ENCODE measurements around the gene EVPLL. TPM values are rescaled to one million over a fixed set of nuclear protein-coding genes. Genes with fewer than 3 reads are reported as not detected.
"Not testable (repeated sequence)": the region's sequence is repeated elsewhere in the genome, so short reads cannot be mapped to it uniquely, and the experiment has no call there.

EVPLL gene
- total RNA-seq, 5 donors from 2014 or later (not counting 1 experiment from before 2014, with no cell fraction given): not detected

DNA sequence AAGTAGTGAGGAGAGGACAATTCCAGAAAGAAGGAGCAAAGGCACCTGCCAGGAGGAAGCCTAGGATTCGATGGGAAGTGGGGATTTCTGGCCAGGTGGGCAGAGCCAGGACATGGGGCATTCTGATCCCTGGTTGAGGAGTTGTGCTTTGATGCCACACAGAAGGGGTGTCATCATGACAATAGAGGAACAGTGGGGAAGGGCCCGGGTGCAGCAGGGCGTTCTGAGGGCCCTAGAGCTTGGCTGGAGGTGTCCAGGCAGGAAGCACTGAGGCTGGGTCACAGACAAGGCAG is 4.3 kb downstream of the EVPLL start:
- H3K27ac ChIP-seq (ENCODE audit: low read length): no peak overlapping the region
- 86% methylated on average over 3 of the region's 3 CpGs for WGBS (ENCODE audit: insufficient coverage)
- ATAC-seq (replicated peaks in 1 of 4) (no peak), DNase-seq (no peak)
- H3K36me3 ChIP-seq (ENCODE audit: control insufficient read depth in 2 of 2, extremely low read depth in 1 of 2, insufficient read depth in 1 of 2, low read length in 1 of 2): no peaks in the 10 kb centered on the region
- H3K9me3 ChIP-seq: no peaks in the 10 kb centered on the region
- no peak overlapping the region for H3K4me3 ChIP-seq (ENCODE audit: control insufficient read depth in 1 of 2, extremely low read depth in 1 of 2, low read length in 1 of 2)
- H3K4me3 Mint-ChIP-seq: peak overlapping the region in 2 of 3 donors; percentile 31 to 61
- H3K4me1 Mint-ChIP-seq: peaks cover 2 to 11% (median 7%) of the 10 kb centered on the region in 3 donors
- no peaks in the 10 kb centered on the region for H3K9me3 Mint-ChIP-seq
- no peaks in the 10 kb centered on the region for H3K36me3 Mint-ChIP-seq
- H3K27me3 ChIP-seq (replicated peaks in 1 of 2; ENCODE audit: control insufficient read depth in 2 of 2, extremely low read depth in 1 of 2, insufficient read depth in 2 of 2, low read length in 1 of 2): peaks cover 0 to 34% of the 10 kb centered on the region in 2 experiments
- H3K27ac Mint-ChIP-seq: no peak overlapping the region
- POLR2A ChIA-PET: no interaction called here
- CTCF ChIA-PET: no interaction called here
- peaks cover 0 to 16% of the 10 kb centered on the region in 2 experiments for H3K4me1 ChIP-seq (ENCODE audit: control insufficient read depth in 1 of 2, extremely low read depth in 1 of 2, insufficient read depth in 2 of 2, low read length in 2 of 2)
- H3K27me3 Mint-ChIP-seq: peaks cover 5 to 11% of the 10 kb centered on the region in 2 donors

DNA sequence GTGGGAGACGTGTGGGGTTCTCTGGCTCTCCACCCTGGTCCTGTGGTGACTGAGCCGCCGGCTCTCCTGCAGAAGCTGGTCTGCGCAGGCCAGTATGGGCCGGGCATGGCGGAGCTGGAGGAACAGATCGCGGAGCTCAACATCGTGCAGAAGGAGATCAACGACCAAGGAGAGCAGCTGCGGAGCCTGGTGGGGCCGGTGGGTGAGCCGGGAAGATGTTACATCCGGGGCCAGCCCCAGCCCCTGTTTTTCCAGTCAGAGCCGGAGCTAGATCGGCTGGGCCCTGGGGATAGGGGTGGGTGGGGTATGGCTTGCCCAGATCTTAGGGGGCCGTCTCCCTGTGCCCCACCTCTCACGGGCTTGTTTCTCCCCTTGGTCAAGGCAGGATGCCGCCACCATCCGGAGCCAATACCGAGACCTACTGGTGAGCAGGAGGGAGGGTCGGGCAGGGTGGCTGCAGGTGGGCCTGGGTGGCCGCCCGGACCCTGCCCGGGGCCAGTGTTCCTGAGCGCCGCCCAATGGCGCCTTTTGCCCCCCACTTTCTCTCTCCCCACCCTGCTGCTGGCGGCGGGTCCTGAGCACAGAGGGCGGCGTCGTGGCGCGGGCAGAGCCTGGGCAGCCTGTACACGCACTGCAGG is 5.0 kb downstream of the EVPLL start:
- Mint-ChIP-seq H3K4me1 (peaks cover 2 to 9% (median 7%) of the 10 kb centered on the region in 3 donors), H3K27me3 (peaks cover 5 to 11% of the 10 kb centered on the region in 2 donors), H3K9me3 (no peaks in the 10 kb centered on the region), H3K4me3 (peak overlapping the region in 1 of 3 donors; percentile 61), H3K36me3 (no peaks in the 10 kb centered on the region), H3K27ac (peak overlapping the region in 1 of 2 donors; percentile 8)
- no peak overlapping the region for H3K27ac ChIP-seq (ENCODE audit: low read length)
- DNase-seq (no peak), ATAC-seq (replicated peaks in 1 of 4) (peak in 1 of 4 experiments; percentile 26)
- no peaks in the 10 kb centered on the region for H3K36me3 ChIP-seq (ENCODE audit: control insufficient read depth in 2 of 2, extremely low read depth in 1 of 2, insufficient read depth in 1 of 2, low read length in 1 of 2)
- no peaks in the 10 kb centered on the region for H3K9me3 ChIP-seq
- peaks cover 0 to 12% of the 10 kb centered on the region in 2 experiments for H3K4me1 ChIP-seq (ENCODE audit: control insufficient read depth in 1 of 2, extremely low read depth in 1 of 2, insufficient read depth in 2 of 2, low read length in 2 of 2)
- peaks cover 0 to 34% of the 10 kb centered on the region in 2 experiments for H3K27me3 ChIP-seq (replicated peaks in 1 of 2; ENCODE audit: control insufficient read depth in 2 of 2, extremely low read depth in 1 of 2, insufficient read depth in 2 of 2, low read length in 1 of 2)
- 69% methylated on average over 33 of the region's 36 CpGs for WGBS (ENCODE audit: insufficient coverage)
- ChIA-PET CTCF (no interaction called here), POLR2A (no interaction called here)
- H3K4me3 ChIP-seq (ENCODE audit: control insufficient read depth in 1 of 2, extremely low read depth in 1 of 2, low read length in 1 of 2): no peak overlapping the region

DNA sequence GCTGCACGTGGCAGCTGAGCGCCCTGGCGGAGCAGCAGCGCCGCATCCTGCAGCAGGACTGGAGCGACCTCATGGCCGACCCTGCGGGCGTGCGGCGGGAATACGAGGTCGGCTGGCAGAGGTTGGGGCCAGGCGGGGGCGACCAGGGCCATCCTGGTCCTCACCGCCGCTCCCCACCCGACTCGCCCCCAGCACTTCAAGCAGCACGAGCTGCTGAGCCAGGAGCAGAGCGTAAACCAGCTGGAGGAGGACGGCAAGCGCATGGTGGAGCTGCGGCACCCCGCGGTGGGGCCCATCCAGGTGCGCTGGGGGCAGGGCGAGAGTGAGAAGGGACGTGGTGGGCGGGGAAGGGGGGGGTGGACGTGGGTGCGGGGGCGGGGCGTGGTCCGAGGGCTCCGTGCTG is 5.5 kb downstream of the EVPLL start:
- H3K27ac Mint-ChIP-seq; H3K4me3 ChIP-seq (ENCODE audit: control insufficient read depth in 1 of 2, extremely low read depth in 1 of 2, low read length in 1 of 2); H3K4me1 Mint-ChIP-seq; CTCF ChIA-PET; H3K27ac ChIP-seq (ENCODE audit: low read length); POLR2A ChIA-PET; H3K36me3 ChIP-seq (ENCODE audit: control insufficient read depth in 2 of 2, extremely low read depth in 1 of 2, insufficient read depth in 1 of 2, low read length in 1 of 2); H3K36me3 Mint-ChIP-seq; H3K9me3 ChIP-seq; H3K9me3 Mint-ChIP-seq; H3K4me1 ChIP-seq (ENCODE audit: control insufficient read depth in 1 of 2, extremely low read depth in 1 of 2, insufficient read depth in 2 of 2, low read length in 2 of 2): not testable (repeated sequence)
- peak in 15 of 35 experiments; percentile 6 to 41 (median 18) for DNase-seq
- peaks cover 0 to 34% of the 10 kb centered on the region in 2 experiments for H3K27me3 ChIP-seq (replicated peaks in 1 of 2; ENCODE audit: control insufficient read depth in 2 of 2, extremely low read depth in 1 of 2, insufficient read depth in 2 of 2, low read length in 1 of 2)
- Mint-ChIP-seq H3K27me3 (peaks cover 5 to 11% of the 10 kb centered on the region in 2 donors), H3K4me3 (peak overlapping the region in 1 of 3 donors; percentile 61)
- ATAC-seq (replicated peaks in 1 of 4): peak; percentile 52 to 89 (median 68)
- 26% methylated on average over 20 of the region's 36 CpGs for WGBS (ENCODE audit: insufficient coverage)

DNA sequence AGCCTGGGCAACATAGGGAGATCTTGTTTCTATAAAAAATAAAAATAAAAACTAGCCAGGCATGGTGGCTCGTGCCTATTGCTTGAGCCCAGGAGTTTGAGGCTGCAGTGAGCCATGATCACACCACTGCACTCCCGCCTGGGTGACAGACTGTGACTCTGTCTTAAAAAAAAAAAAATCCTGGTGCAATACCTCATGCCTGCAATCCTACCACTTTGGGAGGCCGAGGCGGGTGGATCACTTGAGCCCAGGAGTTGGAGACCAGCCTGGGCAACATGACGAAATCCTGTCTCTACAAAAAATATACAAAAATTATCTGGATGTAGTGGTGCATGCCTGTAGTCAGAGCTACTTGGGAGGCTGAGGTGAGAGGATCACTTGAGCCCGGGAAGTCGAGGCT is 6.7 kb downstream of the EVPLL start:
- ATAC-seq (replicated peaks in 1 of 4); POLR2A ChIA-PET; H3K9me3 Mint-ChIP-seq; H3K4me1 Mint-ChIP-seq; H3K4me3 ChIP-seq (ENCODE audit: control insufficient read depth in 1 of 2, extremely low read depth in 1 of 2, low read length in 1 of 2); H3K36me3 ChIP-seq (ENCODE audit: control insufficient read depth in 2 of 2, extremely low read depth in 1 of 2, insufficient read depth in 1 of 2, low read length in 1 of 2); H3K4me1 ChIP-seq (ENCODE audit: control insufficient read depth in 1 of 2, extremely low read depth in 1 of 2, insufficient read depth in 2 of 2, low read length in 2 of 2); DNase-seq; H3K27ac ChIP-seq (ENCODE audit: low read length); CTCF ChIA-PET; H3K27ac Mint-ChIP-seq; H3K4me3 Mint-ChIP-seq; H3K9me3 ChIP-seq; H3K36me3 Mint-ChIP-seq: not testable (repeated sequence)
- no CpG with 5 or more reads among the region's 7 CpGs for WGBS (ENCODE audit: insufficient coverage)
- H3K27me3 Mint-ChIP-seq: peaks cover 5 to 11% of the 10 kb centered on the region in 2 donors
- H3K27me3 ChIP-seq (replicated peaks in 1 of 2; ENCODE audit: control insufficient read depth in 2 of 2, extremely low read depth in 1 of 2, insufficient read depth in 2 of 2, low read length in 1 of 2): peaks cover 0 to 32% of the 10 kb centered on the region in 2 experiments

DNA sequence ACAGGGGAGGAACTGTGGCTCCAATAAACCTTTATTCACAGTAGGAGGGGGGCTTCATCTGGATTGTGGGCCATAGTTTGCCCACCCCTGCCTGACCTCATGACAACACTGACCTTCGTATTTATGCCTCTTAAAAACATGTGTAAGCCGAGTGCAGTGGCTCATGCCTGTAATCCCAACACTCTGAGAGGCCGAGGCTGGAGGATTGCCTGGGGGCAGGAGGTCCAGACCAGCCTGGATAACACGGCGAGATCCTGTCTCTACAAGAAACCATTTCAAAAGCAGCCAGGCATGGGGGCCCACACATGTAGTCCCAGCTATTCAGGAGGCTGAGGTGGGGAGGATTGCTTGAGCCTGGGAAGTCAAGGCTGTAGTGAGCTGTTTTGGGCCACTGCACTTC is 10.0 kb downstream of the EVPLL start:
- H3K4me3 ChIP-seq (ENCODE audit: control insufficient read depth in 1 of 2, extremely low read depth in 1 of 2, low read length in 1 of 2); H3K27me3 ChIP-seq (replicated peaks in 1 of 2; ENCODE audit: control insufficient read depth in 2 of 2, extremely low read depth in 1 of 2, insufficient read depth in 2 of 2, low read length in 1 of 2); H3K4me3 Mint-ChIP-seq; ATAC-seq (replicated peaks in 1 of 4); H3K4me1 ChIP-seq (ENCODE audit: control insufficient read depth in 1 of 2, extremely low read depth in 1 of 2, insufficient read depth in 2 of 2, low read length in 2 of 2); H3K4me1 Mint-ChIP-seq; H3K27ac Mint-ChIP-seq; H3K9me3 Mint-ChIP-seq; DNase-seq; H3K36me3 ChIP-seq (ENCODE audit: control insufficient read depth in 2 of 2, extremely low read depth in 1 of 2, insufficient read depth in 1 of 2, low read length in 1 of 2); CTCF ChIA-PET; H3K27me3 Mint-ChIP-seq; H3K9me3 ChIP-seq; POLR2A ChIA-PET; H3K36me3 Mint-ChIP-seq; H3K27ac ChIP-seq (ENCODE audit: low read length): not testable (repeated sequence)
- 78% methylated on average over 3 of the region's 5 CpGs for WGBS (ENCODE audit: insufficient coverage)

DNA sequence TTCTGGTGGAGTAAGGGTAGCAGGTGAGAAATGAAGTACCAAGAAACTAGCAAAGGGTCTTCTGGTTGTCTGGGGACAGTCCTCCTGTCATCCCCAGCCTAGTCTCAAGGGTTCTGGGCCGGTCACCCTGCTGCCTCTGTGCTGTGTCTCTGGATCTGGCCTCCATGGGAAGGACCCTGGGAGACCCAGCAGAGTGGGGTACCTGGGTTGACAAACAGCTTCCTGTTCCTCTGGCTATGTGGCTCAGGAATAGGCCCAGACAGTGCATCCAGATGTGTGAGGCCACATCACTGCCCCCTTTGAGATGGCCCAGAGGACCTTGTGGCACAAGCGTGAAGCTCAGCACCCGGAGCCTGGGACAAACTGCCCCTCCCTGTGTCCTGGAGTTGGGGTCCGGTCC is 10.7 kb downstream of the EVPLL start:
- H3K4me3 ChIP-seq (ENCODE audit: control insufficient read depth in 1 of 2, extremely low read depth in 1 of 2, low read length in 1 of 2); H3K4me3 Mint-ChIP-seq; H3K4me1 ChIP-seq (ENCODE audit: control insufficient read depth in 1 of 2, extremely low read depth in 1 of 2, insufficient read depth in 2 of 2, low read length in 2 of 2); CTCF ChIA-PET; H3K27me3 Mint-ChIP-seq; H3K36me3 Mint-ChIP-seq; H3K4me1 Mint-ChIP-seq; ATAC-seq (replicated peaks in 1 of 4); H3K27me3 ChIP-seq (replicated peaks in 1 of 2; ENCODE audit: control insufficient read depth in 2 of 2, extremely low read depth in 1 of 2, insufficient read depth in 2 of 2, low read length in 1 of 2); H3K27ac ChIP-seq (ENCODE audit: low read length); H3K9me3 ChIP-seq; H3K9me3 Mint-ChIP-seq; POLR2A ChIA-PET; H3K27ac Mint-ChIP-seq; DNase-seq; H3K36me3 ChIP-seq (ENCODE audit: control insufficient read depth in 2 of 2, extremely low read depth in 1 of 2, insufficient read depth in 1 of 2, low read length in 1 of 2): not testable (repeated sequence)
- WGBS (ENCODE audit: insufficient coverage): 81% methylated on average over 2 of the region's 4 CpGs

DNA sequence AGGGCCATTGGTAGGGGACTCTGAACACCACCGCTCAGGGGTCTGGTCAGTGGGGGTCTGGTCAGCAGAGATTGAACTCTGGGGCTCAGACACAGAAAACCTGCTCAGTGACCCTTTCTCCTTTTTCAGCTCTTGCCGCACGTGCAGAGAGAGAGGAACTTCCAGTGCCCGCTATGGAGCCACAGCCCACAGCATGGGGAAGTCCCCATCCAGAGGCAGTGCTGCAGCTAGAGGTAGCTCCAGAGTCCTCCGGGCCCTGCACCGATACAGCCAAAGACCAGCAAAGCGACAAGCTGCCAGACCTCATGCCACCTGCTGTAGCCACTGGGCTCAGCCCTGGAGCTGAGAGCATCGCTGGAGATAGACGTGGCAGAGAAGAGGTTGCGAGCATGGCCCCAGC is 11.2 kb downstream of the EVPLL start:
- H3K36me3 ChIP-seq (ENCODE audit: control insufficient read depth in 2 of 2, extremely low read depth in 1 of 2, insufficient read depth in 1 of 2, low read length in 1 of 2); CTCF ChIA-PET; H3K9me3 ChIP-seq; H3K4me1 Mint-ChIP-seq; H3K27me3 ChIP-seq (replicated peaks in 1 of 2; ENCODE audit: control insufficient read depth in 2 of 2, extremely low read depth in 1 of 2, insufficient read depth in 2 of 2, low read length in 1 of 2); POLR2A ChIA-PET; H3K4me1 ChIP-seq (ENCODE audit: control insufficient read depth in 1 of 2, extremely low read depth in 1 of 2, insufficient read depth in 2 of 2, low read length in 2 of 2); H3K4me3 Mint-ChIP-seq; H3K27ac Mint-ChIP-seq; H3K4me3 ChIP-seq (ENCODE audit: control insufficient read depth in 1 of 2, extremely low read depth in 1 of 2, low read length in 1 of 2); H3K27me3 Mint-ChIP-seq; H3K9me3 Mint-ChIP-seq; DNase-seq; H3K27ac ChIP-seq (ENCODE audit: low read length); H3K36me3 Mint-ChIP-seq: not testable (repeated sequence)
- ATAC-seq (replicated peaks in 1 of 4): peak in 3 of 4 experiments; percentile 50 to 67 (median 55)
- no CpG with 5 or more reads among the region's 10 CpGs for WGBS (ENCODE audit: insufficient coverage)
